MM.1S (cell line): ENCODE measurements around the gene RPL18.

Experiments used
- DNase-seq: peaks from one replicate; pipeline ENCODE4 v3.0.0-alpha.2; 2015
- H2AFZ ChIP-seq: fragments of 300-600 bp; sonication (generic); 2 replicates; pipeline ENCODE4 v1.6.0; 2016; ENCODE audit warnings: antibody characterized with exemption, low read length
- H3F3A ChIP-seq: fragments of 300-600 bp; sonication (generic); 2 replicates; pipeline ENCODE4 v1.6.1; 2016; ENCODE audit warnings: mild to moderate bottlenecking, antibody characterized with exemption, low read length, moderate library complexity, mixed read lengths; ENCODE audit not compliant: insufficient read depth
- H3K27ac ChIP-seq: fragments of 300-600 bp; sonication (generic); 2 replicates; pipeline ENCODE4 v1.5.1; 2016; ENCODE audit warnings: mild to moderate bottlenecking, low read length
- H3K27me3 ChIP-seq: fragments of 300-600 bp; sonication (generic); replicated peaks from 2 replicates; pipeline ENCODE4 v1.6.0; 2016; ENCODE audit warnings: low read length; ENCODE audit not compliant: insufficient read depth
- H3K36me3 ChIP-seq: fragments of 300-600 bp; sonication (generic); replicated peaks from 2 replicates; pipeline ENCODE4 v1.6.1; 2016; ENCODE audit warnings: mild to moderate bottlenecking, low read length, mixed read lengths; ENCODE audit not compliant: insufficient read depth
- H3K4me1 ChIP-seq: fragments of 300-600 bp; sonication (generic); 2 replicates; pipeline ENCODE4 v1.6.1; 2016; ENCODE audit warnings: low read length, mixed read lengths
- H3K4me2 ChIP-seq: fragments of 300-600 bp; sonication (generic); 2 replicates; pipeline ENCODE4 v1.6.0; 2016; ENCODE audit warnings: low read depth, low read length
- H3K4me3 ChIP-seq: fragments of 300-600 bp; sonication (generic); 2 replicates; pipeline ENCODE4 v1.5.1; 2016; ENCODE audit warnings: low read length, mixed read lengths
- H3K79me2 ChIP-seq: fragments of 300-600 bp; sonication (generic); 2 replicates; pipeline ENCODE4 v1.6.1; 2016; ENCODE audit warnings: mixed run types, low read length, mixed read lengths
- H3K9ac ChIP-seq: fragments of 300-600 bp; sonication (generic); 2 replicates; pipeline ENCODE4 v1.6.1; 2016; ENCODE audit warnings: low read length, mixed read lengths
- H3K9me2 ChIP-seq: fragments of 300-600 bp; sonication (generic); replicated peaks from 2 replicates; pipeline ENCODE4 v1.6.1; 2016; ENCODE audit warnings: mild to moderate bottlenecking, low read length, mixed read lengths; ENCODE audit not compliant: insufficient read depth
- H3K9me3 ChIP-seq: fragments of 300-600 bp; sonication (generic); replicated peaks from 2 replicates; pipeline ENCODE4 v1.6.1; 2016; ENCODE audit warnings: mild to moderate bottlenecking, low read length, mixed read lengths; ENCODE audit not compliant: insufficient read depth
- H4K20me1 ChIP-seq: fragments of 300-600 bp; sonication (generic); 2 replicates; pipeline ENCODE4 v1.6.1; 2016; ENCODE audit warnings: mild to moderate bottlenecking, low read length, moderate library complexity, mixed read lengths; ENCODE audit not compliant: insufficient read depth
- CTCF ChIP-seq: fragments of 300-600 bp; sonication (generic); IDR thresholded peaks from 2 replicates; pipeline ENCODE4 v1.5.1; 2016; ENCODE audit warnings: antibody characterized with exemption, low read length, mixed read lengths
- EZH2 ChIP-seq: fragments of 300-600 bp; sonication (generic); optimal IDR thresholded peaks from 2 replicates; pipeline ENCODE3; 2017; ENCODE audit warnings: low read depth, mild to moderate bottlenecking, antibody characterized with exemption, low read length, mixed read lengths
- EZH2phosphoT487 ChIP-seq: fragments of 300-600 bp; sonication (generic); IDR thresholded peaks from 2 replicates; pipeline ENCODE4 v1.6.1; 2018; ENCODE audit warnings: antibody characterized with exemption, low read length

Gene RPL18

GRCh38 chr19:48631225-48631624, 12.2 kb upstream of the RPL18 start:
- Histone ChIP-seq H3K4me3 (no peak overlapping the region), H4K20me1 (no peaks in the 10 kb centered on the region), H3K4me1 (peaks cover 26% of the 10 kb centered on the region), H3K9ac (no peak overlapping the region), H3K4me2 (no peak overlapping the region), H3K79me2 (no peaks in the 10 kb centered on the region), H3K27ac (no peak overlapping the region), H3F3A (peaks cover 25% of the 10 kb centered on the region), H3K9me3 (no peaks in the 10 kb centered on the region), H3K9me2 (no peaks in the 10 kb centered on the region), H2AFZ (no peak overlapping the region), H3K36me3 (no peaks in the 10 kb centered on the region), H3K27me3 (no peaks in the 10 kb centered on the region)
- TF ChIP-seq CTCF = no peak
- TF ChIP-seq EZH2phosphoT487 = no peak
- no peak for TF ChIP-seq EZH2
- DNase-seq = no peak

GRCh38 chr19:48630296-48631063, 11.5 kb upstream of the RPL18 start:
- Histone ChIP-seq H3K27me3 (no peaks in the 10 kb centered on the region), H3K79me2 (0 out of 2 replicates have a peak, but pooled peaks cover under 1% of the 10 kb centered on the region), H3K9me3 (no peaks in the 10 kb centered on the region), H3K4me3 (no peak overlapping the region), H3K9me2 (no peaks in the 10 kb centered on the region), H3K4me1 (peaks cover 26% of the 10 kb centered on the region), H4K20me1 (no peaks in the 10 kb centered on the region), H3K4me2 (no peak overlapping the region), H3K9ac (no peak overlapping the region), H3F3A (peaks cover 25% of the 10 kb centered on the region), H3K27ac (no peak overlapping the region), H2AFZ (no peak overlapping the region), H3K36me3 (no peaks in the 10 kb centered on the region)
- TF ChIP-seq EZH2phosphoT487 = no peak
- no peak for TF ChIP-seq EZH2
- no peak for TF ChIP-seq CTCF
- no peak for DNase-seq

GRCh38 chr19:48629599-48630295, 10.8 kb upstream of the RPL18 start:
- peaks cover 21% of the 10 kb centered on the region for H3K4me1 ChIP-seq
- H3K9ac ChIP-seq = no peak overlapping the region
- no peaks in the 10 kb centered on the region for H4K20me1 ChIP-seq
- no peaks in the 10 kb centered on the region for H3K9me2 ChIP-seq
- no peak overlapping the region for H2AFZ ChIP-seq
- TF ChIP-seq EZH2phosphoT487 = no peak
- TF ChIP-seq CTCF = no peak
- TF ChIP-seq EZH2 = no peak
- no peaks in the 10 kb centered on the region for H3K36me3 ChIP-seq
- H3K79me2 ChIP-seq = peaks cover 8% of the 10 kb centered on the region
- H3K27ac ChIP-seq = no peak overlapping the region
- no peak overlapping the region for H3K4me3 ChIP-seq
- H3F3A ChIP-seq = peaks cover 20% of the 10 kb centered on the region
- DNase-seq = no peak
- no peak overlapping the region for H3K4me2 ChIP-seq
- H3K27me3 ChIP-seq = no peaks in the 10 kb centered on the region
- no peaks in the 10 kb centered on the region for H3K9me3 ChIP-seq
